H1 (cell line): Measurements from ENCODE around the gene DDX3Y. TPM values are rescaled to one million over a fixed set of nuclear protein-coding genes. Genes with fewer than 3 reads are reported as not detected.

ENCODE experiments used
- CTCF ChIA-PET: fragments of 300-600 bp; sonication (Branson Sonifier 250); formaldehyde crosslinking; loops from one replicate; lab custom pipeline; 2021; ENCODE audit not compliant: partially characterized antibody; lab: Charles Lee
- POLR2A ChIA-PET: fragments of 300-600 bp; sonication (Branson Sonifier 250); formaldehyde crosslinking; loops from one replicate; lab custom pipeline; 2021; ENCODE audit warnings: inconsistent platforms; ENCODE audit not compliant: partially characterized antibody; lab: Charles Lee
- DNase-seq, 2 experiments: peaks; one replicate each; pipeline versions ENCODE4 v3.0.0 to v3.0.0-alpha.2; 2010 to 2022; ENCODE audit warnings: low spot score in 2 of 2, low read depth in 1 of 2, mixed read lengths in 1 of 2
- FAIRE-seq: peaks from 2 replicates; lab custom pipeline; 2011; peaks lifted over from hg19 to GRCh38; lab: Jason Lieb, UNC
- H2AFZ ChIP-seq: 2 replicates; pipeline ENCODE4 v1.8.1; 2012; ENCODE audit warnings: low read length, inconsistent platforms
- H2AK5ac ChIP-seq: 2 replicates; pipeline ENCODE4 v1.6.1; 2013; ENCODE audit warnings: low read depth, low read length
- H2BK120ac ChIP-seq: replicated peaks from 2 replicates; pipeline ENCODE3; 2013; ENCODE audit warnings: low read depth, low read length, inconsistent platforms
- H2BK12ac ChIP-seq: 2 replicates; pipeline ENCODE4 v1.6.1; 2013; ENCODE audit warnings: low read depth, low read length
- H2BK15ac ChIP-seq: 2 replicates; pipeline ENCODE4 v1.6.1; 2013; ENCODE audit warnings: low read length
- H2BK20ac ChIP-seq: 2 replicates; pipeline ENCODE4 v1.6.1; 2013; ENCODE audit warnings: low read length
- H2BK5ac ChIP-seq: 2 replicates; pipeline ENCODE4 v1.6.1; 2013; ENCODE audit warnings: low read depth, low read length
- H3K14ac ChIP-seq: 2 replicates; pipeline ENCODE4 v1.6.1; 2013; ENCODE audit warnings: inconsistent platforms; ENCODE audit not compliant: insufficient read length
- H3K18ac ChIP-seq: 2 replicates; pipeline ENCODE4 v1.6.1; 2013; ENCODE audit warnings: low read length; ENCODE audit errors: extremely low read depth
- H3K23ac ChIP-seq: 2 replicates; pipeline ENCODE4 v1.6.1; 2013; ENCODE audit warnings: inconsistent platforms; ENCODE audit not compliant: insufficient read length
- H3K23me2 ChIP-seq: 2 replicates; pipeline ENCODE4 v1.6.1; 2013; ENCODE audit warnings: low read depth, low read length
- H3K27ac ChIP-seq: 2 replicates; pipeline ENCODE4 v1.6.1; 2011; ENCODE audit warnings: low read depth, low read length, inconsistent platforms
- H3K27me3 ChIP-seq, 4 experiments: replicated peaks in 1 of 4; 1 replicate in 1 of 4; 2 replicates in 3 of 4; pipeline versions ENCODE4 v1.6.1 to v1.8.1; 2011 to 2013; ENCODE audit warnings: low read length in 3 of 4, mild to moderate bottlenecking in 3 of 4, inconsistent platforms in 2 of 4, mixed read lengths in 2 of 4, moderate library complexity in 1 of 4; ENCODE audit not compliant: control insufficient read depth in 3 of 4, insufficient read depth in 3 of 4; ENCODE audit errors: extremely low read depth in 1 of 4
- H3K36me3 ChIP-seq, 4 experiments: 2 replicates each; pipeline versions ENCODE4 v1.6.1 to v1.8.1; 2011 to 2013; ENCODE audit warnings: mild to moderate bottlenecking in 4 of 4, low read length in 3 of 4, moderate library complexity in 2 of 4, control low read depth in 1 of 4, inconsistent platforms in 1 of 4; ENCODE audit not compliant: insufficient read depth in 4 of 4, control insufficient read depth in 2 of 4
- H3K4ac ChIP-seq: replicated peaks from 2 replicates; pipeline ENCODE3; 2013; ENCODE audit warnings: low read length, low read depth, mixed read lengths, inconsistent platforms; ENCODE audit not compliant: insufficient read length
- H3K4me1 ChIP-seq, 4 experiments: replicated peaks in 1 of 4; 1 replicate in 1 of 4; 2 replicates in 3 of 4; pipeline versions ENCODE4 v1.6.1 to v1.8.1; 2011 to 2013; ENCODE audit warnings: low read length in 3 of 4, inconsistent platforms in 2 of 4, mixed read lengths in 1 of 4; ENCODE audit not compliant: insufficient read depth in 4 of 4, control insufficient read depth in 3 of 4
- H3K4me2 ChIP-seq, 2 experiments: 2 replicates each; pipeline versions ENCODE4 v1.6.1 to v1.8.1; 2011 to 2013; ENCODE audit warnings: low read depth in 2 of 2, low read length in 2 of 2, control low read depth in 1 of 2, inconsistent platforms in 1 of 2, mild to moderate bottlenecking in 1 of 2; ENCODE audit not compliant: insufficient read depth in 1 of 2
- H3K4me3 ChIP-seq, 4 experiments: fragments of 200-600, 300-600 bp in 1 of 4; sonication (generic), shearing (Covaris generic), sonication (Bioruptor Twin) in 1 of 4; 2 replicates each; pipeline versions ENCODE4 v1.5.1 to v1.8.1; 2011 to 2016; ENCODE audit warnings: low read length in 4 of 4, low read depth in 3 of 4, control low read depth in 2 of 4, inconsistent platforms in 2 of 4, mild to moderate bottlenecking in 2 of 4, mixed read lengths in 1 of 4, moderate library complexity in 1 of 4; ENCODE audit not compliant: insufficient read depth in 2 of 4; ENCODE audit errors: extremely low read depth in 1 of 4
- H3K56ac ChIP-seq: replicated peaks from 2 replicates; pipeline ENCODE3; 2013; ENCODE audit warnings: low read depth, mild to moderate bottlenecking, mixed read lengths, low read length, inconsistent platforms; ENCODE audit not compliant: insufficient read length
- H3K79me1 ChIP-seq: 2 replicates; pipeline ENCODE4 v1.6.1; 2013; ENCODE audit warnings: low read depth, low read length, control low read depth
- H3K79me2 ChIP-seq, 2 experiments: 2 replicates each; pipeline versions ENCODE4 v1.6.1 to v1.8.1; 2012 to 2013; ENCODE audit warnings: low read length in 2 of 2, mild to moderate bottlenecking in 2 of 2, inconsistent platforms in 1 of 2; ENCODE audit not compliant: insufficient read depth in 2 of 2, control insufficient read depth in 1 of 2
- H3K9ac ChIP-seq, 4 experiments: replicated peaks in 1 of 4; 1 replicate in 1 of 4; 2 replicates in 3 of 4; pipeline versions ENCODE4 v1.6.1 to v1.8.1; 2011 to 2013; ENCODE audit warnings: low read depth in 3 of 4, low read length in 3 of 4, control low read depth in 2 of 4, mild to moderate bottlenecking in 2 of 4, moderate library complexity in 2 of 4, inconsistent platforms in 1 of 4; ENCODE audit errors: extremely low read depth in 1 of 4
- H3K9me3 ChIP-seq, 2 experiments: 2 replicates each; pipeline versions ENCODE4 v1.6.1 to v1.8.1; 2012 to 2013; ENCODE audit warnings: mild to moderate bottlenecking in 2 of 2, moderate library complexity in 2 of 2, control low read depth in 1 of 2, inconsistent platforms in 1 of 2, low read depth in 1 of 2, low read length in 1 of 2, mixed read lengths in 1 of 2; ENCODE audit not compliant: insufficient read depth in 2 of 2
- H4K20me1 ChIP-seq, 2 experiments: replicated peaks in 1 of 2; 2 replicates each; pipeline versions ENCODE3 to v1.8.1; 2011 to 2013; ENCODE audit warnings: inconsistent platforms in 2 of 2, low read length in 2 of 2, mild to moderate bottlenecking in 1 of 2; ENCODE audit not compliant: insufficient read depth in 2 of 2, control insufficient read depth in 1 of 2
- H4K5ac ChIP-seq: 2 replicates; pipeline ENCODE4 v1.6.1; 2013; ENCODE audit warnings: low read length, low read depth, mixed read lengths, inconsistent platforms; ENCODE audit not compliant: insufficient read length
- H4K8ac ChIP-seq: 2 replicates; pipeline ENCODE4 v1.8.0; 2013; ENCODE audit warnings: mild to moderate bottlenecking, moderate library complexity, low read length, inconsistent platforms; ENCODE audit not compliant: insufficient read depth; ENCODE audit errors: extremely low read depth
- H4K91ac ChIP-seq: replicated peaks from 2 replicates; pipeline ENCODE3; 2013; ENCODE audit warnings: low read length, mixed read lengths, inconsistent platforms; ENCODE audit not compliant: insufficient read length
- RNF2 ChIP-seq: fragments of 200-900, 300-1000 bp; sonication (generic); IDR thresholded peaks from 2 replicates; pipeline ENCODE4 v1.7.1; 2016; ENCODE audit warnings: borderline replicate concordance, low read depth, mild to moderate bottlenecking, antibody characterized with exemption, low read length; ENCODE audit not compliant: poor library complexity, severe bottlenecking; ENCODE audit errors: missing control alignments
- TAF7 ChIP-seq: optimal IDR thresholded peaks from 2 replicates; pipeline ENCODE3; 2011; ENCODE audit warnings: low read depth, mild to moderate bottlenecking, inconsistent platforms, low read length, moderate library complexity, borderline replicate concordance
- WGBS, 2 experiments: shearing (Covaris generic) in 1 of 2; methylation state at CpG; one replicate each; pipeline versions ENCODE4 v1.1.6 to v1.1.7; 2013 to 2015; ENCODE audit warnings: low lambda C conversion rate in 2 of 2, mixed read lengths in 2 of 2, inconsistent platforms in 1 of 2, low coverage in 1 of 2, missing lambda C conversion rate in 1 of 2; ENCODE audit not compliant: insufficient replicate concordance in 2 of 2, insufficient coverage in 1 of 2, insufficient read length in 1 of 2; ENCODE audit errors: extremely low coverage in 1 of 2, missing lambda C conversion rate in 1 of 2; 5-methylcytosine and 5-hydroxymethylcytosine counted together
- polyA plus RNA-seq, 7 experiments: library from polyadenylated mRNA; depleted of rRNA in 3 of 7; stranded (reverse) in 5 of 7; unstranded in 2 of 7; fragments of >200 nt in 5 of 7; fragments of 200-250 nt in 2 of 7; gene quantifications; 1 replicate in 5 of 7; 2 replicates in 1 of 7; 4 replicates in 1 of 7; pipeline versions ENCODE4 v1.2.1 to v1.2.3, GENCODE V29; 2011 to 2013; ENCODE audit warnings: missing spikeins in 2 of 7, mixed read lengths in 2 of 7
- total RNA-seq: library from RNA; stranded (reverse); fragmentation: NEBNext Ultra II Directional; extraction: Animal tissue kit (Norgen Biotek cat#: 25700); gene quantifications from 2 replicates; pipeline ENCODE4 v1.2.1, GENCODE V29; 2021

Gene DDX3Y
- total and polyA plus RNA-seq, 2 of the 8 experiments (the other 6 are each of a cell fraction or from before 2014, with no cell fraction given): 24.5 to 118 TPM

- Histone ChIP-seq H3K18ac (no peak overlapping the region), H3K4me1 (no peaks in the 10 kb centered on the region), H2BK12ac (no peak overlapping the region), H3K56ac (no peak overlapping the region), H4K8ac (no peak overlapping the region), H3K23ac (no peak overlapping the region), H3K9ac (no peak overlapping the region), H4K20me1 (no peaks in the 10 kb centered on the region), H3K27ac (no peak overlapping the region), H2BK15ac (no peak overlapping the region), H2BK5ac (no peak overlapping the region), H3K79me2 (no peaks in the 10 kb centered on the region), H2BK20ac (no peak overlapping the region), H3K27me3 (no peaks in the 10 kb centered on the region), H2AFZ (no peak overlapping the region), H3K23me2 (no peaks in the 10 kb centered on the region), H3K4ac (no peak overlapping the region), H2BK120ac (no peak overlapping the region), H3K9me3 (no peaks in the 10 kb centered on the region), H4K5ac (no peak overlapping the region), H4K91ac (no peak overlapping the region), H2AK5ac (no peak overlapping the region), H3K36me3 (no peaks in the 10 kb centered on the region), H3K79me1 (no peaks in the 10 kb centered on the region), H3K4me2 (no peak overlapping the region), H3K4me3 (no peak overlapping the region), H3K14ac (no peak overlapping the region)
- FAIRE-seq (no peak), DNase-seq (no peak)
- TF ChIP-seq TAF7 (no peak), RNF2 (no peak)
- ChIA-PET POLR2A (no interaction called here), CTCF (no interaction called here)
- 95% methylated on average over 2 of the region's 2 CpGs; no CpG with 5 or more reads in 1 of the 2 experiments for WGBS, 2 experiments
These were observed 36.7 kb upstream of the DDX3Y start for GRCh38 chrY:12867960-12868359.
